LNCAP (cell line): Measurements from ENCODE around the gene VWDE.

ENCODE experiments used
- TF ChIP-seq, protein P1 (sequence below): fragments of 450-650 bp; IDR thresholded peaks from 2 replicates; pipeline ENCODE4 v1.5.1; 2017; ENCODE audit warnings: mild to moderate bottlenecking

The VWDE gene

DNA sequence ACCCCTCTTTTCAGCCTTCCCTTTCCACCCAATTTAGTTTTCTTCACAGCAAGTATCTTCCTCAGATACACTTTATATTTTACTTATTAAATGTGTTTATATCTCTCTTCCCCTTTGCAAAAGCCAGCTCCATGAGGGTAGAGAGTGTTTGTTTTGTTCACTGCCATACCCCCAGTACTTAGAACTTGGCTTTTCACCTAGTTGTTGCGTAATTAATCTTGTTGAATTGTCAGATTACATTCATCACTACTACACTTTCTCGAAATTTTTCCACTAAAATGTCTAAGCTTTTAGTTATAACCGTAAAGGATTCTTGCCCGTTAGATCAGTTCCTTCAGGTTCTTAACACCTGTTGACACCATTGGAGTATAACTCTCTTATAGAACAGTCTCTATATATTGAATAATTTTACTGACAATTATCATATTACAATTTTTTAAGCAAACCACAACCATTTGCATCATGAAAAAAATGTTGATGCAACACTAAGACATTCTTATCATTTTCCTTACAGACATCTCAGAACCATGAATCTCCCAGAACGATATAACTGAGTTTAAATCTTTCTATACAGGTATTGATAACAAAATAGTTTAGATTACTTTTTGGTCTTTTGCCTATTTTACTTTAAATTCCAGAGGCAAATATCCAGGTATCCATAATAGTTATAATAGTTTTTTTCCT, 29.9 kb downstream of the VWDE start:
- TF ChIP-seq, protein P1, sequence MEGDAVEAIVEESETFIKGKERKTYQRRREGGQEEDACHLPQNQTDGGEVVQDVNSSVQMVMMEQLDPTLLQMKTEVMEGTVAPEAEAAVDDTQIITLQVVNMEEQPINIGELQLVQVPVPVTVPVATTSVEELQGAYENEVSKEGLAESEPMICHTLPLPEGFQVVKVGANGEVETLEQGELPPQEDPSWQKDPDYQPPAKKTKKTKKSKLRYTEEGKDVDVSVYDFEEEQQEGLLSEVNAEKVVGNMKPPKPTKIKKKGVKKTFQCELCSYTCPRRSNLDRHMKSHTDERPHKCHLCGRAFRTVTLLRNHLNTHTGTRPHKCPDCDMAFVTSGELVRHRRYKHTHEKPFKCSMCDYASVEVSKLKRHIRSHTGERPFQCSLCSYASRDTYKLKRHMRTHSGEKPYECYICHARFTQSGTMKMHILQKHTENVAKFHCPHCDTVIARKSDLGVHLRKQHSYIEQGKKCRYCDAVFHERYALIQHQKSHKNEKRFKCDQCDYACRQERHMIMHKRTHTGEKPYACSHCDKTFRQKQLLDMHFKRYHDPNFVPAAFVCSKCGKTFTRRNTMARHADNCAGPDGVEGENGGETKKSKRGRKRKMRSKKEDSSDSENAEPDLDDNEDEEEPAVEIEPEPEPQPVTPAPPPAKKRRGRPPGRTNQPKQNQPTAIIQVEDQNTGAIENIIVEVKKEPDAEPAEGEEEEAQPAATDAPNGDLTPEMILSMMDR: no peak

DNA sequence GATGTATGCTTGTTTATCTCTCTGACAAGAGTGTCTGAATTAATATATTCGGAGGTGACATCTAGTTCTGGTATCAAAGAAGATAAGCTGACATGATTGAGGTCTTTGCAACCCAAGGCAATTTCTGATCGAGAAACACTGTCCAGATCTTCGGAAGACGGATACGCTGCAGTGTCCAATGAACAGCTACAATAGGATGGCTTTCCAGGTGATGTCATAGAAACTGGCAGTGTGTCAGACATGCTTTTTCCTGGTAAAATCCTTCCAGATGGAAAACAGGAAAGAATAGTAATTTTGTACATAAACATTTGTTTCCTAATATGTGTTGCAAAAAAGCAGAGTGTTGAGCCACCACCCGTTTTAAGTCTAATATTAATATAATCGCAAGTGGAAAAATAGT, 33.4 kb downstream of the VWDE start:
- TF ChIP-seq, protein P1: no peak

DNA sequence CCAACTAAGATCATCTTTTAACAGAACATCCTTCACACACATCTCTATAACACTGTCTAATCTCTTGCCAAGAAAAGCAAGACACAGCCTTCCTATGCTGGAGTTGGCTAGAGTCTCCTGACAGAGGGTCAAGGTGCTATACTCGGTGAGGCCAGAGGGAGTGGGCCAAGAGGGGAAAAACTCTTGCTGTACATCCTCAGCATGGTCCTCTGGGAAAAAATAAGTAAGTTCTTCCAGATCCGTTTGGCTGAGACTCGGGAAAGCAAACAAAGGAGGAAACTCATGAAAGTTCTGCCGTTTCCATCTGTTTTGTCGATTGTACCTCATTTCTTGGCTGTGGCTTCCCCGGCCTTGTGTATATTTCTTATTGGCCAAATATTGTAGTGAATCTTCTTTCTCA, 33.9 kb downstream of the VWDE start:
- TF ChIP-seq, protein P1: no peak

DNA sequence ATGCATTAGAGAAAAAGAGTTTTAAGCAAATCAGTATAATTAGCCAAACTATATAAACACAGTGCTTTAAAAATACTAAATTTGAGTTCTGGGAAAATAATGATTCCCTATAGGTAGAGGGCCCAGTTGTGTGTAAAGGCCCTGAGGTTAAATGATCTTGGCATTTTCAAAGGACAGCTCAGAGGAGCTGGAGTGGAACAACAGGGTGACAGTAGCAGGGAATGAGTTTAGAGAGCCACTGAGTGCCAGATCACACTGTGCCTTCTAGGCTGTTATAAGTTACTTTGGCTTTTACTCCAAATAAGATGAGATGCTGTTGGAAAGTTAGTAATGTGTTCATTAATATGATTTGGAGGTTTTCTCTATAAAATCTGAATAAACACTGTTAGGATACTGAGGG, 34.6 kb downstream of the VWDE start:
- TF ChIP-seq, protein P1: no peak

DNA sequence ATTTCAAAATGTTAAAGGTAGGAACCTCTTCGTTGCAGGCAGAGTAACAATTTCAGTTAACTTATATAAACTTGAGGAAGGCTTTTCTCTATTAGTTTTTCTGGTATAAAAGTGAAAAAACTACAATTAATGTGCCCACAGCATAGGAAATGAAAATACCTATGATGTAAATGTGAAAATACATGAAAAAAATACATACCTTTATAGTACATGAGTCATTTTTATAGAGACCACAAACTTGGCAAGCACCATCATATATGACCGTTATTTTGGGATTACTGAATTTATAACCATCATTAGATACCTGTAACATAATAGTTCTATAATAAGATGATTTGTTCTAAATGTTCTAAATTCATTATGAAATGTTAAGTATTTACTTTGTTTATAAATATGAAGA, 42.7 kb downstream of the VWDE start:
- TF ChIP-seq, protein P1: no peak

- TF ChIP-seq, protein P1: no peak
These were observed 45.0 kb downstream of the VWDE start for GRCh38 chr7:12358694-12359093.

- TF ChIP-seq, protein P1: no peak
These were observed 46.2 kb downstream of the VWDE start for GRCh38 chr7:12357508-12357907.

- TF ChIP-seq, protein P1: no peak
These were observed 51.8 kb downstream of the VWDE start for GRCh38 chr7:12351843-12352242.
